ENCODE data around the gene GTF2H1.
"Not testable (repeated sequence)": the region's sequence is repeated elsewhere in the genome, so short reads cannot be mapped to it uniquely, and the experiment has no call there.

GTF2H1 gene

DNA sequence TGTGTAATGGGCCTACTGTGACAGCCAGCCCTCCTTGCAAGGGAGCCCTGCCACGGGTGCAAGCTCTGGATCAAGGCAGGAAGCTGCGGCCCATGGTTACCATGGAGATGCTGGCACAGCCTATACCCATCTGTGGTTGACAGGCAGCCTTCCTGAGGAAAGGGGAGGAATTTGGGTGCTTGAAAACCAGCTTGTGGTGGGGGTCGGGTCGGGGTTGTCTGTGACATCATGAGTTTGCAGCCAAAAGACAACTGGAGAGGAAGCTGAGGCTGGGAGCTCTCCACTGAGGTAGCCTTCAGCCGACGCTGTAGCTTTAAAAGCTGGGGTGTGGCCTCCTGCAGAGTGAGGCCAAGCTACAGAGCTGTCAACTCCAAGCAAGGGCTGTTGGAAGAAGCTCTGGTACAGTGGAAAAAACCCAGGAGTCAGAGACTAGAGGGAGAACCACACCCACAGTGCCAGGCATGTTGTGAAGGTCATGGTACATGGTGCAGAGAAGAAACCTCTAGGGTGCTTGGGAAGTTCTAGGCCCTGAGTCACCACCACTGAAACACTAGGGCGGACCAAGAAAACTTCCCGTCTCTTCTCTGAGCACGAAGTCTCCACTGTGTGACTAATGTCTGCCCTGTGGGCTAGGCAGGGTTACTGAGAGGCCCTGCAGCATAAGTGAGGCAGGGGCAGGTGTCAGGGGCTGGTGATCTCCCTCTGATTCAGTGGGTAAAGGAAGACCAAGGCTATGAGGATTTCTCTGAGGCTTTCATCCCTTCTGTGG is 61.2 kb downstream of the GTF2H1 start:
- DNase-seq = peak; percentile 27 to 81

DNA sequence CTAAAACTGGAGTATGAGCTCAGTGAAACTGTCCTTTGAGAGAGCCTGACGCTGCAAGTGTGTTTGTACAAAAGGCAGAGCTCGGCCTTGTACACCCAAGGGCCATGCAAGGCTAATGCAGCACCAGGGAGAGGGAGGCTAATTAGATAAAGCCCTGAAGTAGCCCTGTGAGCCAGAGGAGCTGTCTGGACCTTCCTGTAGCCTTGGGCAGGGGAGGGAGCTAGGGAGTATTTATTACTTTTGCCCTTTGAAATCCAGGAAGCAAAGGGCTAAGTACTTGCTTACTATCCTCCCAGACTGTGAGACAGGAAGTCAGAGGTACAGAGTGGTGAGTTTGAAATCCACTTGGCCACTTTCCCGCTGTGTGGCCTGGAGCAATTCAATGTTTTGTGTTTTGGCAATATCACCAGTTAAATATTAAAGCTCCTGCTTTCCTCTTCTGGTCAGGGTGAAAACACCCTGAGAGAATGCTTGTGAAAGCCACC is 61.8 kb downstream of the GTF2H1 start:
- no peak for DNase-seq

DNA sequence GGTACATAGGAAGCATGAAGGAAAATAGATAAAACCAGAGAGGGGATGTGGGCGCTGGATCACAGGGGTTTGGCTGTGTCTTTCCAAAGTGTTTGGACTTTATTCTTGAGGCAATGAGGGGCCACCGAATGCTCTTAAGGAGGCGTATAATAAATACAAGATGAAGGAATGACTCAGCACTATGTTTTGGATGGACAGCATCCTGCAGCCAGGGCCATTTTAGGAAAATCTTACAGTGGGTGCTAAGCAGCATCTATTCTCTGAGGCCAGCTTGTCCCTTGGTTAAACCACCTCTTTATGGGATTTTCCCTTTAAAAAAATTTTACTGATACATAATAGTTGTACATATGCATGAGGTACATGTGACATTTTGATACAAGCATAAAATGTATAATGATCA is 67.7 kb downstream of the GTF2H1 start:
- no peak for DNase-seq

DNA sequence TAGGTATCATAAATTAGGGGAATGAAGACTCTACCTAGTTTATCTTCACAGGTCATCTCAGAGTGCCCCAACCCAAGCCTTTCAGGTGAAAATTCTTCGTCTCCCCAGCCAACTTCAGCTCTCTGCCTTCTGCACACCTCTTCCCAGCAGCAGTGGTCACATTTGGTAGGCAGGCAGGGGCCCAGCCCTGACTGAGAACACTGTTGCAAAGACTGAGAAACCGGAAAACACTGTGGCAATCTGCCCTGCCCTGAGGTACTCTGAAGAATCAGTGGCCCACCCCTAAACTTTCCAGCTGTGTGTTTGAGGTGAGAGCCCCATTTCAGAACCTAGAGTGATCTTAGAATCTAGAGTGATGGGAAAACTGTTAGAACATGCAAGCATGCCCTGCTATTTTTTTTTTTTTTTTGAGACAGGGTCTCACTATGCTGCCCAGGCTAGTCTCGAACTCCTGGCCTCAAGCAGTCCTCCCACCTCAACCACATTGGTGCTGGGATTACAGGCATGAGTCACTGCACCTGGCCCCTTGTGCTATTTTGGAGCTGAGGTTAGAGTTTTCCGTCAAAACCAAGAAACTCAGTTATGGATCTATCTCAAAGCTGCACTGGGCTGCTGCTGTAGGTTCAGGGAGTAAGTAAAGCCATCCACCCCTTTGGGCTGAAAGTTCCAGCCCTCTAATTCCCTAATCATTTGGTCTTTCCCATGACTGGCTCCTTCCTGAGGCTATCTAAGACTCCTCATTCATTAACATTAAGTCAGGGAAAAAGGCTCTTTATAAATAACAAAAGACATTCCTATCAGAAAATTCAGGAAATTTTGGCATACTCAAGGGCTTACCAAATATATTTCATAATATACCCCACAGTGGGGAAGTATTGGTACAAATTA is 70.3 kb downstream of the GTF2H1 start:
- DNase-seq = no peak

DNA sequence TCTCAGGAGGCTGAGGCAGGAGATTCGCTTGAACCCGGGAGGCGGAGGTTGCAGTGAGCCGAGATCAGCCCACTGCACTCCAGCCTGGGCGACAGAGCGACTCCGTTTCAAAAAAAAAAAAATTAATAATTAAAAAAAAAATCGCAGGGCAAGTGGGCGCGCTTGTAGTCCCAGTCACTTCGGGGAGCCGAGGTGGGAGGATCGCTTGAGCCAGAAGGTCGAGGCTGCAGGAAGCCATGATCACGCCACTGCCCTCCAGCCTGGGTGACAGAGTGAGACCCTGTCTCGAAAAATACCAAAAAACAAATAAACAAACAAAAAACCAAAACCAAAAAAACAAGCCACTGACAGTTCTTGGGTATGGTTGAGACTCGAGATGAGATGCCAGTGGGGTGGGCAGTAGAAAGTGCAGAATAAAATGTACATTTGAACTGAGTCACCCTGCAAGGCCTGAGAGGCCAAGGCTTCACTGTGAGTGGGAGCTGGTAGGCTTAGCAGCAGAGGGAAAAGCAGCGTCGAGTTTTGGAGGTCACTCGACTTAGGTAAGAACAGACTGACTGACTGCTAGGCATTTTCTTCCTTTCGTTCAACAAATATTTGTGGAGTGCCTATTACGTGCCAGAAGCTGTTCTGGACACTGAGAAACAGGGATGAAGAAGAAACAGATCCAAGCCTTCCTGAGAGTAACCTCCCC is 71.4 kb downstream of the GTF2H1 start:
- peak in 1 of 2 experiments; percentile 48 for DNase-seq

DNA sequence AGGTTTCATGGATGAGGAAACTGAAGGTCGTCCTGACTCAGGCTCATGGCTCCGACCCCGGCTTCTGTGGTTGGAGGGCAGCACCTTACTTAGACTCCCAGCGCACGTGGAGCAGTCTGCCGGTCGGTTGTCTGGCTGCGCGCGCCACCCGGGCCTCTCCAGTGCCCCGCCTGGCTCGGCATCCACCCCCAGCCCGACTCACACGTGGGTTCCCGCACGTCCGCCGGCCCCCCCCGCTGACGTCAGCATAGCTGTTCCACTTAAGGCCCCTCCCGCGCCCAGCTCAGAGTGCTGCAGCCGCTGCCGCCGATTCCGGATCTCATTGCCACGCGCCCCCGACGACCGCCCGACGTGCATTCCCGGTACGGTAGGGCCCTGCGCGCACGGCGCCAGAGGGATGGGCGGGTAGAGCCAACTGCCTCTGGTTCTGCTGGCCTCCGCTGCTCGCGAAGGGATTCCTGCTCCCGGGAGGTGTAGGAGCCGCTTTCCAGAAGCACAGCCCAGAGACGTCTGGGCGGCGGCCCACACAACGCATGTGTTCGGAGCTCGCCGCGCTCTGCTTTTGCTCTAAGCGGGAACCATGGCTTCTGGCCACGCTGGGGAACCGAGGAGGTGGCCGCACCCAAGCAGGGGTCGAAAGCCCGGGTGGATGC is 72.0 kb downstream of the GTF2H1 start, which contains the start of gene LDHA:
Gene LDHA, plus strand, starts transcription at position 289 of the 653 bp plus-strand sequence. CDS start 2,280 bp downstream, outside the sequence.
- peak; percentile 94 to 97 for DNase-seq

DNA sequence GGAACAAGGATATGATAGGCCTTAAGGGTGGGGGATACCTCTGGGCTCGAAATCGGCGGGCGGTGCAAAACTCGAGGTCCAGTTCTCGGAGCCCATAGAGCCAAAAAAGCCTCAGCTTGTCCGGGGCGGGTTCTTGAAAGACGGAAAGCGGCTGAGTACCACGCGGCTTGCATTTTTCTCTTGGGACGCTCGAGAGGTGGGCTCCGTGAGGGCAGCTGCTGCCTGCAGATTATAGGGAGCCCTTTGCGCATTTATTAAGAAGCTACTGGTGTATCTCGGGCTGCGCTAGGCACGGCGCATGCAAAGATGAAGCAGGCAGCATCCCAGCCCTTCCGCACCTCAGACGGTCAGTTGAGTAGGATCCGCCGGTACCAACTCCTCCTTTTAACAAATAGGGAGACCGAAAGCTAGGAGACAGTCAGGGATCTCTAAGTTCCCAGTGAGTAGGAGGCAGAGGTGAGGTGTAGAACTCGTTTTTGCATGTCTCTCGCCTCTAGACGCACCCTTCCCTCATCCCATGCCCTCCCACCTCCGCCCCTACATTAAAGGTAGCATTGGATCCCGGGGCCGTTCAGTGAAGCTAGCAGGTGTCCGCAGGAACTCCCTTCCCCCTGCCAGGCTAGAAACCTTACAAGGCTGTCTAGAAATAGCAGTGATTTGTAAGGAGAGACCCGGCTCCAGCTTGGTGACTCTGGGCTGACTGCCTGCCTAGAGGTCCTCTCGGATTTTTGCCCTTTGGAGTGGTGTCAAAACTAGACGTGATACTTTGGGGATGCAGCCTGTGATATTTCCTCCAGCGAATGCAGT is 72.8 kb downstream of the GTF2H1 start:
- DNase-seq = no peak

DNA sequence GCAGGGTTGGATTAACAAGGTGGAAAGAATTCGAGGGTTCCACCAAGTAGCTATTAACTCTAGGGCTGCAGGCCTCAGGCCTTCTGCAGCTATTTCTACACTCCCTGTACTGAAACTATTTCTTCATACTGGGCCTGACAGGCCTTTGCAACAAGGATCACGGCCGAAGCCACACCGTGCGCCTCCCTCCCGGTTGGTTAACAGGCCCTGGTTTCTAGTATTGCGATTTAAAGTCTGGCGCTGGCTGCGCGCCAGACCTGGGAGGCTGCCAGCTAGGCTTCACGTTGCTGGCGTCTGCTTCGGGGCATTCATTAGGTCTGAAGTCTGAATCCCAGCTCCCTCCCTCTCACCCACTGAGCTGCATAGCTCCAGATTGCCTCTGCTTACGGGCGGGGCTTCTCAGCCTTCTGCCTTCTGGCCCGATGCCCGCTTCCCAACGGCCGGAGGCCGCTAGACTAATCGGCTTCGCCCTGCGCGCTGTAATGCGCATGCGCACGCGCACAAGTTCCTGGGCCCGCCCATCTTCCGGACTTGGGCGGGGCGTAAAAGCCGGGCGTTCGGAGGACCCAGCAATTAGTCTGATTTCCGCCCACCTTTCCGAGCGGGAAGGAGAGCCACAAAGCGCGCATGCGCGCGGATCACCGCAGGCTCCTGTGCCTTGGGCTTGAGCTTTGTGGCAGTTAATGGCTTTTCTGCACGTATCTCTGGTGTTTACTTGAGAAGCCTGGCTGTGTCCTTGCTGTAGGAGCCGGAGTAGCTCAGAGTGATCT is 73.6 kb downstream of the GTF2H1 start:
- DNase-seq = peak; percentile 100

DNA sequence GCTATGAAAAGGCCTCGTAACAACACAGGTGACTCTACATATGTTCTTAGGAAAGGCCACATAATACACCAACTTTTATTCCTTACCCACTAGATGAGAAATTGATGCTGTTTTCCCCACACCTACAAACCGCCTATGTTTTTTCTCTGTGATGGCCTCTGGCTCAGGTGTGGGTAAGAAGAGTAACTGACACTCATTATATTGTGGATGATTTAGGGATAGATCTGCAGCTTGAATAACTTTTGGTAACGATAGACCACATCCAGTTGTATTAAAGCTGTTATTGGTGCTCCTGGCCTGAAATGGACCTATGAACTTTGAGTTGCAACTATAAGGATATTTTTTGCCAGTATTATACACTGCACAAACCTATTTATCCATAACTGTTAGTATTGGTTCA is 75.6 kb downstream of the GTF2H1 start:
- DNase-seq = no peak

DNA sequence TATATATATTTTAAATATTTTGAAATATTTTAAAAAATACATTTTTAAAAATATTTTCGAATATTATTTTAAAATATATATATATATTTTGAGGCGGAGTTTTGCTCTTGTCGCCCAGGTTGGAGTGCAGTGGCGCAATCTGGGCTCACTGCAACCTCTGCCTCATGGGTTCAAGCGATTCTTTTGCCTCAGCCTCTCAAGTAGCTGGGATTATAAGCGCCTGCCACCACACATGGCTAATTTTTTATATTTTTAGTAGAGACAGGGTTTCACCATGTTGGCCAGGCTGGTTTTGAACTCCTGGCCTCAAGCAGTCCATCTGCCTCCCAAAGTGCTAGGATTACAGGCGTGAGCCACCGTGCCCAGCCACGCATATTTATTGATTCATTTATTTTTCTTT is 78.7 kb downstream of the GTF2H1 start:
- not testable (repeated sequence) for DNase-seq

DNA sequence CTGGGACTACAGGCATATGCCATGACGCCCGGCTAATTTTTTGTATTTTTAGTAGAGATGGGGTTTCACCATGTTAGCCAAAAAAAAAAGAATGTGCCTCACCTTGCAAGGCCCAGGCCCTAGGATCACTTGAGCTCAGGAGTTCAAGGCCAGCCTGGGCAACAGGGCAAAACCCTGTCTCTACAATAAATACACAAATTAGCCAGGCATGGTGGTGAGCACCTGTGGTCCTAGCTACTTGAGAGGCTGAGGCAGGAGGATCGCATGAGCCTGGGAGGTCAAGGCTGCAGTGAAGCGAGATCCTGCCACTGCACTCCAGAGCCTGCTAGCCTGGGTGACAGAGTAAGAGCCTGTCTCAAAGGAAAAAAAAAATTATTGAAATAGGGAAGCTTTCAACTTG is 81.7 kb downstream of the GTF2H1 start:
- DNase-seq = no peak

DNA sequence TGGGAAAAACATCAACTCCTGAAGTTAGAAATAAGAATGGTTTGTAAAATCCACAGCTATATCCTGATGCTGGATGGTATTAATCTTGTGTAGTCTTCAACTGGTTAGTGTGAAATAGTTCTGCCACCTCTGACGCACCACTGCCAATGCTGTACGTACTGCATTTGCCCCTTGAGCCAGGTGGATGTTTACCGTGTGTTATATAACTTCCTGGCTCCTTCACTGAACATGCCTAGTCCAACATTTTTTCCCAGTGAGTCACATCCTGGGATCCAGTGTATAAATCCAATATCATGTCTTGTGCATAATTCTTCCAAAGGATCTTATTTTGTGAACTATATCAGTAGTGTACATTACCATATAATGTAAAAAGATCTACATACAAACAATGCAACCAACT is 85.0 kb downstream of the GTF2H1 start:
- DNase-seq = not testable (repeated sequence)

DNA sequence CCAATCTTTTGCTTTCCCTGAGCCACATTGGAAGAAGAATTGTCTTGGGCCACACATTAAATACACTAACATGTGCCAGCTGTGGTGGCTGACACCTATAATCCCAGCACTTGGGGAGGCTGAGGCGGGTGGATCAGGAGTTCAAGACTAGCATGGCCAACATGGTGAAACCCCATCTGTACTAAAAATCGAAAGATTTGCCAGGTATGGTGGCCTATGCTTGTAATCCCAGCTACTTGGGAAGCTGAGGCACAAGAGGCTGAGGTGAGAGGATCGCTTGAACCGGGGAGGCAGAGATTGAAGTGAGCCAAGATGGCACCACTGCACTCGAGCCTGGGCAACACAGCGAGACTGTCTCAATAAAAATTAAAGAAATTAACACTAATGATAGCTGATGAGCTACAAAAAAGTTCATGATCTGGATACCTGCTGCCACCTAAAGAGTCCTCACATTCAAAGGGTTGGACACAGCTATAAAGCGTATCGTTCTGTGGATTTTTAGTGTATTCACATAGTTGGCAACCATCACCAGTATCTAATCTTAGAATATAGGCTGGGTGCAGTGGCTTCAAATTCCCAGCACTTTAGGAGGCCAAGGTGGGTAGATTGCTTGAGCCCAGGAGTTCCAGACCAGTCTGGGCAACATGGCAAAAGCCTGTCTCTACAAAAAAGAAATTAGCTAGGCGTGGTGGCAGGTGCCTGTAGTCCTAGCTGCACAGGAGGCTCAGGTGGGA is 86.4 kb downstream of the GTF2H1 start:
- no peak for DNase-seq

DNA sequence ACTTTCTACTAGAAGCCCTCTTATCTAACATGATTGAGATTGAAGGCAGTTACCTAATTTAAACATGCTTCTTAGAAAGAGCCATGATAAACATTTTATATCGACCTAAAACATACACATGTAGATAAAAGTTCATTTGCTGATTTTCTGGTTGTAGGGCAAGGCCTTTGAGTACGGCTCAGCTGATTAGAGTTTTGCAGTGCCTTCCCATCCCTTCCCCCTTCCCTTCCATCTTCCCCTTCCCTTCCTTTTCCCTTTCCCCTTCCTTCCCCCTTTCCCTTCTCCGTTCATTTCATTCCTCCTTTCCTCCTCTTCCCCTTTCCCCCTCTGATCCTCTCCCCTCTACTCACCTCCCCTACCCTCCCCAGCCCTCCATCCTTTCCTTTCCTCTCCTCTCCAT is 94.1 kb downstream of the GTF2H1 start:
- DNase-seq = no peak
